LNCAP (cell line): ENCODE data around the gene DMD.

Experiments used
- TF ChIP-seq, protein P1 (sequence below): fragments of 450-650 bp; IDR thresholded peaks from 2 replicates; pipeline ENCODE4 v1.5.1; 2017; ENCODE audit warnings: mild to moderate bottlenecking

DMD gene

DNA sequence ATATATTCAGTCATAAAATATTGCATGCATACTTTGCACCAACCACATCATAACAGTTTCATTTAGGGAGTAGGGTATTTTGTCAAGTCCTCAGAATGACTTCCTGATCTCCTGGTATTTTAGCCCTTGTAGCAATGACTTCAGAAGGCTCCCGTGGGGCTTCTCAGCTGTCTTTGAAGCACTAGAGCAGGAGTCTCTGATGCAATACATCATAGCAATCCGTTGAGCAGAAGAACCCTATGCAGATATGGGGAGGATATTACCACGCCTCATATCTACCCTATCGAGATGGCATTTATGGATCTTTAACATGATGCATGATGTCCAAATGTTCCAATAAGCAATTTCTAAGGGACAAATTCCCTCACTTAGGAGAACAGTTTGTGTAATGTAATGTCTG is 1765.8 kb downstream of the DMD start:
- TF ChIP-seq, protein P1, sequence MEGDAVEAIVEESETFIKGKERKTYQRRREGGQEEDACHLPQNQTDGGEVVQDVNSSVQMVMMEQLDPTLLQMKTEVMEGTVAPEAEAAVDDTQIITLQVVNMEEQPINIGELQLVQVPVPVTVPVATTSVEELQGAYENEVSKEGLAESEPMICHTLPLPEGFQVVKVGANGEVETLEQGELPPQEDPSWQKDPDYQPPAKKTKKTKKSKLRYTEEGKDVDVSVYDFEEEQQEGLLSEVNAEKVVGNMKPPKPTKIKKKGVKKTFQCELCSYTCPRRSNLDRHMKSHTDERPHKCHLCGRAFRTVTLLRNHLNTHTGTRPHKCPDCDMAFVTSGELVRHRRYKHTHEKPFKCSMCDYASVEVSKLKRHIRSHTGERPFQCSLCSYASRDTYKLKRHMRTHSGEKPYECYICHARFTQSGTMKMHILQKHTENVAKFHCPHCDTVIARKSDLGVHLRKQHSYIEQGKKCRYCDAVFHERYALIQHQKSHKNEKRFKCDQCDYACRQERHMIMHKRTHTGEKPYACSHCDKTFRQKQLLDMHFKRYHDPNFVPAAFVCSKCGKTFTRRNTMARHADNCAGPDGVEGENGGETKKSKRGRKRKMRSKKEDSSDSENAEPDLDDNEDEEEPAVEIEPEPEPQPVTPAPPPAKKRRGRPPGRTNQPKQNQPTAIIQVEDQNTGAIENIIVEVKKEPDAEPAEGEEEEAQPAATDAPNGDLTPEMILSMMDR: no peak

DNA sequence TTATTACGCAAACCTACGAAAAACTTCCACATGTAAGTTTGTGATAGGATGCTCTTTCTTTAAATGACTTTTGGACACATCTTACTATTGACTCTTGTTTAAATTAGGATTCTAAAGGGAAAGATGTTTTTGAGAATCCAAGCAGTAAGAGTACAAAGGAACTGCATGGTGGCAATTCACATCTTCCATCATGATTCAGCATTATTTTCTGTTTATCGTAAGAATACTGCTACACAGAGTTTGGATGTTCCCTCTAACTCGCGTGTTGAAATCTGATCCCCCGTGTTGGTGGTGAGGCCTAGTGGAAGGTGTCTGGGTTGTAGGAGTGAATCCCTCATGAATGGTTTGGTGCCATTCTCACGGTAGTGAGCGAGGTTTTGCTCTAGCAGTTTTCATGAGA is 1767.7 kb downstream of the DMD start:
- TF ChIP-seq, protein P1: no peak

DNA sequence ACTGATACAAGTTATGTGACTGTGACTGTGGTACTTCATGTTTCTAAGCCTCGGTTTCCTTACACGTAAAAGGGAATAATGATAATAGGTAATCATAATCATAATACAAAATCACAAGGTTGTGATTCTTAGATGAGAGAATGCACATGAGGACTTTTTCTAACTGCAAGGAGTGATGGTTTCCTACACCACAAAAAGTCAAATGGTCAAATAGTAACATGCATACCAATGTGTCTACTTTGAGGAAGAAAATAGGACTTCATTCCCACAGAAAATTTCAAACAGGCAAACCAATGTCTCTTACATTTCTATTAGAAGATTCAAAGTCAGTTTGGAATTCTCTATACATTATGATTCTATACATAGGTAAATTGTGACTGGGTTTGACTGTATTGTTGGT is 1770.8 kb downstream of the DMD start:
- TF ChIP-seq, protein P1: no peak

DNA sequence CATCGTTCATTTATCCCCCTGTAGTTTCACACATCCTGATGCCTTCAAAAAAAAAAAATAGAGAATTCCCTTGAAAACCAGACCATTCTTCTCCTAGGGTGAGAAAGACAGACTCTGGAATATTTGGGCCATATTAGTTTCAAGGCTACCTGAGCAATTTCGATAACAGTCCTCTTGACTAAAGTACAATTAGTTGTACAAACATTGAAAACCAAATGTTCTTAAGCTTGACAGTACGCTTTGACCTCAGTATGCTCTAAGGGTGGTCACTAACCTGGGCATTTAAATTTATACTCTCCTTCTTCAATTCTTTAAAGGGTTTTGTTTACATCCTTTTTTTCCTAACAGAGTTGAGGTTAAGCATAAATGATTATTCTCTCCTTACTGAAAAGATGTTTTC is 1774.9 kb downstream of the DMD start:
- TF ChIP-seq, protein P1: no peak

DNA sequence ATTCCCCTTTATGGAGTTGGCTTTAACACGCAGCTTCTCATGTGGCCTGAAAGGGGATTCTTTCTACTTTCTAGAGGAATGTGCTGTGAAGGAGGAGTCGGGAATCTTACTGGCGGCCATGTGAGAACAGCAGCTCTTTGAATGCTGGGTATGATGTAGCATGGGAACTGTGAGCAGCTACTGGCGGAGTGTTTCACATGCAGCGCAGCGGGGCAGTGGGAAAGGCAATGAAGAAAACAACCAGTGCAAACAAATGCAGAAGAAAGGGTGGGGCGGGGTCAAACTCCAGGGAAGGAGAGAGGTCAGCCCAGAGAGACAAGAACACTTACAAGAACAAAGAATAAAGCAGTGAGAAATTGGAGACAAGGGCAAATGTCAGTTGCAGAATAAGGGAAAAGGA is 1775.8 kb downstream of the DMD start:
- TF ChIP-seq, protein P1: no peak

DNA sequence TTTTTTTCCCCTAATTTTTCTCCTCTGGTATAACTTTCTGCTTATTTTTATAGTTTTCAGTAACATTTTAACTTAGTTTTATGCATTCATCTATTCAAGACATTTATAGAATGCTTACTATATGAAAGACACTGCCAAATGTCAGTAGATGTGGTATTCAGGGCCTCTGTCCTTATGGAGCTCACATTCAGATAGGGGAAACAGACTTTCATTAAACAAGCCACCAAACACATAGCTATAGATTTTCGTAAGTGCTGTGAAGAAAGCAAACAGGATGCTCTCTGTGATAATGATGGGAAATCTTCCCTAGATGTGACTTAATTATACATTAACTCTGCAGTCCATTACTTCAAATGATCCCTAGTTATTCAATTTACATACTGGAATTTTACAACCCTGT is 1777.5 kb downstream of the DMD start:
- TF ChIP-seq, protein P1: no peak

DNA sequence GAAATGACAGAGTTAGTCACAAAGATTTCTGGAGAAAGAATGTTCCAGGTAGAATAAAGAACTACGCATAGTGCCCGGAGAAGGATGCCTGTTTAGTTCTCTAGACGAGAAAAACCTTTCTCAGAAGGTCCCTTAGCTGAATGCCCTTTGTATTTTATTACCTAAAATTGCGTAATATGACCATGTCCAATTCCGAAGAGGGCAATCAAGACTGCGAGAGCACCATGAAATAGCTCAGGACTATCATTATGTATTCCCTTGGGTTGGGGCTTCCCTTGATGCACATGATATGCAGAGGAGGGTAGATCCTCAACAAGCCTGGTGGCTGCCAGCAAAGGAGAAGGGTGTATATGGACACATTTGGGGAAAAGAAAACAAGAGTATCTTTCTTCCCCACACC is 1781.4 kb downstream of the DMD start:
- TF ChIP-seq, protein P1: no peak

DNA sequence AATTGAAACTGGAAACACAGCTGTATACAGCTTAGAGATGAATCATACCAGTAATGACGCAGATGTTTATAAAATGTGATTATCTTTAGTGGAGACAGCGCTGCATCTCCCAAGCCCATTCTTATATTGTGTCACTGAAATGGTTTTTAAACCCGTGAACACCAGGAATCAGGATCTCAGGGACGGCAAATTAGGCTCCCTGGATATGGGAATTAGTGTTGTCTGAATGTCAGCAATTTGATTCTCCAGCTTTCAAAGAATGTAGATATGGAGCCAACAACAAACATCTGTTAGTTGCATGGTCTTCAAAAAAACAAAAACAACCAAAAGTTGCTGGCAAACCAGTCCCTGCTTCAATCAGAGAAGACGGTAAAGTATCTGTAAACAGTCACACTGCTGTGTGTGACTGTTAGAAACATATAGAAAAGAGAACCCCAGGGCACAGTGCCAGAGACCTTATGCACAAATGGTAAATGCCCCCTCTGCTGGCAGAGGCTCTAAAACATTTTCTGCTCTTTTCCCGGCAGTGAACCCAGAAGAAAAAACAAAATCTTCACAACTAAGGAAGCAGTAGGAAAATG is 1787.7 kb downstream of the DMD start:
- TF ChIP-seq, protein P1: peak; percentile 52
